NB4 (cell line): ENCODE data around the gene GRIN2D.

Experiments used
- CTCF ChIP-seq: IDR thresholded peaks from one replicate; pipeline ENCODE4 v1.5.1; 2012; ENCODE audit warnings: low read depth, low read length
- MYC ChIP-seq: IDR thresholded peaks from 2 replicates; pipeline ENCODE4 v1.6.1; 2011; ENCODE audit warnings: low read depth, low read length
- POLR2A ChIP-seq: IDR thresholded peaks from 2 replicates; pipeline ENCODE4 v1.6.1; 2011; ENCODE audit warnings: mild to moderate bottlenecking; ENCODE audit not compliant: insufficient read length; ENCODE audit errors: extremely low read depth
- TF ChIP-seq, protein P1 (sequence below): IDR thresholded peaks from 2 replicates; pipeline ENCODE4 v1.6.1; 2011; ENCODE audit warnings: low read depth, low read length

DNA sequence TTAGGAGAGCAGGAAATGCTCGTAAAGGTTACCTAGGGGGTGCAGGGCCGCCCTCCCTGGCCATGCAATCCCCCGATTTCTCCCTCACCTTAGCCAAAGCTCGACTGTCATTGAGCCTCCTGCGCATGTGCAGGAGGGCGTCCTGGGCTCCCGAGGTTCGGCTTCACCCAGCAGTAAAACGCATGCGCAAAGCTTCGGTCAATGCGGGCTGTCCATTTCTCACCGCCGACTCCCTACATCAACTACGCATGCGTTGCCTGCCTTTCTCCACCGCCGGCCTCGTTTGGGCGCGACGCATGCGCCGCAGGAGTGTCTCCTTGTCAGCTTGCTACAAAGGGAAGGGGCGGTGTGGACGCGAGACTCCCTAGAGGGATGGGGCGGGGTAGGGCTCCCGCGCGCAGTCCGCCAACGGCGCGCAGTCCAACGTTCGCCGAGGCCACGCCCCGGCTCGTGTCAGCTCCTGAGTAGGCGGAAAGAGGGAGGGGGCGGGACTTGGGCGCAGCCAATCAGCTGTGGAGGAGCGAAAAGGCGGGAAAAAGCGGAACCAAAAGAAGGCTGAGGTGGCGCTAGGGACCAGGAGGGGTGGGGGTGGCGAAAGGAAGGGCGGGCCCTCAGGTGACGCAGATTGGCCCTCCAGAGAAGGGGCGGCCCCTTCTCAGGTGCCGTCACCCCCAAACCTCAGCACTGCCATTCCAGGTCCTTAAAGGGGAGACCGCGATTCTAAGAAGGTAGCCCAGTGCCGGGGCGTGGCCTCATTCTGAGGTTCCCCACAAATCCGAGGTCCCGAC lies 29.5 kb upstream of the GRIN2D start, which contains the start of the genes SYNGR4 and TMEM143:
- no peak for TF ChIP-seq CTCF
- TF ChIP-seq MYC: no peak
- TF ChIP-seq POLR2A: no peak
- TF ChIP-seq, protein P1, sequence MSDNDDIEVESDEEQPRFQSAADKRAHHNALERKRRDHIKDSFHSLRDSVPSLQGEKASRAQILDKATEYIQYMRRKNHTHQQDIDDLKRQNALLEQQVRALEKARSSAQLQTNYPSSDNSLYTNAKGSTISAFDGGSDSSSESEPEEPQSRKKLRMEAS: no peak
